ENCODE results near the gene IREB2. TPM values are rescaled to one million over a fixed set of nuclear protein-coding genes. Genes with fewer than 3 reads are reported as not detected.

IREB2 gene
- polyA plus RNA-seq, 1 of the 3 experiments (the other 2 are of a cell fraction), result 9.5 TPM

- H3K4me3 ChIP-seq (ENCODE audit: low read depth in 2 of 2, low read length in 1 of 2), result no peak overlapping the region
- POLR2A ChIA-PET, result no interaction called here
- no peaks in the 10 kb centered on the region for H3K9me2 ChIP-seq
- no peak for DNase-seq
- no peak overlapping the region for H3K9ac ChIP-seq
- peaks cover 6% of the 10 kb centered on the region for H3F3A ChIP-seq (replicated peaks; ENCODE audit: insufficient read depth)
- peaks cover 100% of the 10 kb centered on the region for H3K79me2 ChIP-seq (ENCODE audit: insufficient read depth)
- no peak for TF ChIP-seq JUND (IDR thresholded peaks at IDR 0.05)
- no peak for TF ChIP-seq EZH2phosphoT487 (IDR thresholded peaks at IDR 0.05; ENCODE audit: borderline replicate concordance, low read depth)
- no peak for TF ChIP-seq NFIC (IDR thresholded peaks at IDR 0.05; ENCODE audit: borderline replicate concordance)
- no peak for TF ChIP-seq RFX5 (IDR thresholded peaks at IDR 0.05; ENCODE audit: low read length)
- no peak for TF ChIP-seq MXI1 (IDR thresholded peaks at IDR 0.05; ENCODE audit: low read depth, low read length)
- no peak for TF ChIP-seq ELF1 (IDR thresholded peaks at IDR 0.05)
- no peak for TF ChIP-seq PBX3 (IDR thresholded peaks at IDR 0.05)
- TF ChIP-seq REST (IDR thresholded peaks at IDR 0.05; ENCODE audit: low read depth, low read length), result no peak
- TF ChIP-seq NRF1 (IDR thresholded peaks at IDR 0.05; ENCODE audit: low read depth, low read length), result no peak
- no peak for TF ChIP-seq USF2 (IDR thresholded peaks at IDR 0.05; ENCODE audit: borderline replicate concordance, low read depth, low read length)
- no peak for TF ChIP-seq CHD2 (IDR thresholded peaks at IDR 0.05; ENCODE audit: low read length, partially characterized antibody)
- no peak for TF ChIP-seq CTCF (IDR thresholded peaks at IDR 0.05)
- TF ChIP-seq MEF2A (IDR thresholded peaks at IDR 0.05; ENCODE audit: borderline replicate concordance, low read depth), result no peak
- no peak overlapping the region; a peak in 1 of 4 replicates for H3K27ac ChIP-seq (ENCODE audit: low read depth in 2 of 2, low read length in 1 of 2)
- no peak overlapping the region for H3K4me2 ChIP-seq
- no peaks in the 10 kb centered on the region for H3K27me3 ChIP-seq (ENCODE audit: insufficient read depth)
- H3K36me3 ChIP-seq (replicated peaks in 1 of 2; ENCODE audit: control insufficient read depth in 1 of 2, insufficient read depth in 2 of 2, low read length in 1 of 2), result peaks cover 32 to 41% of the 10 kb centered on the region in 2 experiments
- peaks cover 5 to 7% of the 10 kb centered on the region in 2 experiments; a peak in 3 of 4 replicates for H3K4me1 ChIP-seq (ENCODE audit: control insufficient read depth in 1 of 2, insufficient read depth in 2 of 2, low read depth in 1 of 2, low read length in 1 of 2)
- 90% methylated on average over 8 of the region's 8 CpGs for WGBS (ENCODE audit: low lambda C conversion rate)
- no peak overlapping the region for H2AFZ ChIP-seq (ENCODE audit: low read depth)
- peaks cover 97% of the 10 kb centered on the region for H4K20me1 ChIP-seq (ENCODE audit: insufficient read depth)
- no peaks in the 10 kb centered on the region for H3K9me3 ChIP-seq
- CTCF ChIA-PET, result interaction anchor here (0.9 to 1.6 kb wide), 7 partner anchors 8 to 141 kb away, joined by 3 to 6 read pairs (median 4); partner anchors contain the start of gene IREB2
Measured at GRCh38 chr15:78449220-78449999, 11.4 kb downstream of the IREB2 start.

All from SK-N-SH (cell line).